GM21717 (cell line): ENCODE measurements around the gene AGR2.
"Not testable (repeated sequence)": the region's sequence is repeated elsewhere in the genome, so short reads cannot be mapped to it uniquely, and the experiment has no call there.

Source experiments
- ATAC-seq: cut with Tn5 transposase; IDR thresholded peaks from one replicate; pipeline ENCODE4 v1.9.1; 2021; ENCODE audit warnings: mild to moderate bottlenecking, moderate library complexity; ENCODE audit not compliant: unreplicated experiment

Gene AGR2

DNA sequence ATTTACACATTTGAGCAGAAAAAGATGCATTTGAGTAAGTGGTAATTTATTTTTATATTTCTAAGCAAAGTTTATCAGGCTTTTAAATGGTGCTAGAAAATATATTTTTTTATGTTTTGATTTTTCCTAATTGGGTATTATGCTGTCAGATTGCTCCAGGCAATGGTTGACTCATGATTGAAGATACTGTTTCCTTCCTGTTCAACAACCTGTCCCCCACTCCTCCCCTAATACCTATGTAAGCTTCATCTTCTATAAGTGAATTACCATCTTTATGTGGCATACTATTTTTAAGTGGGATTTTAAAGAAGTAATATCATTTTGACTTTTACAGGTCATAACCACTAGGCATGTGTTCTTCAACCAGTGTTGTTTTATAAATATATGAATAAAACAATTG is 29.8 kb downstream of the AGR2 start:
- ATAC-seq, result no peak

DNA sequence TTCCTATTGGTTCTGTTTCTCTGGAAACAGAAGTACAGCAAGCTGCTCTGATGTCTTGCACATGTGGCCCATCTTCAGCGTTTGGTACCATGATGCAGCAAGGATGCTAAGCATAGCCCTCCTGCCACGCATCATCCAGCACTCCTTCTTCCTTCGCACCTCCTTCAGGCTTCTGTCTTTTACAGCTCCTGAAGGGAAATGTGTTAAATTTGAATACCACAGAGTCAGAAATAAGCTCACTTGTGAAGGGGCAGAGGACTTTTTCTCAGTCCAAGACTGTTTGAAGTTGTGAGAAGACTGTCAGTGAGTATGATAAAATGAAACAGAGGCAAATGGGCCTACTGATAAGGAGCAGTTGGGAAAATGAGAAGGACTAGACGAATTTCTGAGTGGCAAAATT is 30.5 kb downstream of the AGR2 start:
- no peak for ATAC-seq

DNA sequence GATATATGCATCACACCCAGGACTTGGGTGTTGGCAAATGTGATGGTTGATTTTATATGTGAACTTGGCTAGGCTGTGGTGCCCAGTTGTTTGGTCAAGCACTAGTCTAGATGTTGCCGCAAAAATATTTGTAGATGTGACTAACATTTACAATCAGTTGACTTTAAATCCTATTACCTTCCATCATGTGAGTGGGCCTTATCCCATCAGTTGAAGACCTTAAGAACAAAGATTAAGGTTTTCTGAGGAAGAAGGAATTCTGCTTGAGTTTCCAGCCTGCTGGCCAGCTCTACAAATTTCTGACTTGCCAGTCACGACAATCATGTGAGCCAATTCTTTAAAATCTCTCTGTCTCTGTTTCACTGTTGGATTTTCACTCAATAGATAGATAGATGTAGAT is 30.9 kb downstream of the AGR2 start:
- ATAC-seq, result no peak

DNA sequence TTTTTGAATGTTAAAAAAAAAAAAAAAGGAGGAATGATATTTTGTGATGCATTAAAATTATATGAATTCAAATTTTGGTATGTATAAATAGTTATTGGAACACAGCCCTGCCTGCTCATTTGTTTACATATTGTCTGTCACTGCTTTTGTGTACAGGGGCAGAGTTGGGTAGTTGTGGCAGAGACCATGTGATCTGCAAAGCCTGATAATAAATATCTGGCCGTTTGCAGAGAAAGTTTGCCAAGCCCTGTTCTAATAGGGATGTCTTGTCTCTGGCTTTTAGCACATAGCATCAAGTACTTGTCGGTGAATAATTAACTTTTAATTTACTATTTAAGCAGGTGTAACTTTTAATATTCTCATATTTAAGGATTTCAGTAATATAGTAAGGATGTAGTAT is 31.5 kb downstream of the AGR2 start:
- ATAC-seq, result no peak

DNA sequence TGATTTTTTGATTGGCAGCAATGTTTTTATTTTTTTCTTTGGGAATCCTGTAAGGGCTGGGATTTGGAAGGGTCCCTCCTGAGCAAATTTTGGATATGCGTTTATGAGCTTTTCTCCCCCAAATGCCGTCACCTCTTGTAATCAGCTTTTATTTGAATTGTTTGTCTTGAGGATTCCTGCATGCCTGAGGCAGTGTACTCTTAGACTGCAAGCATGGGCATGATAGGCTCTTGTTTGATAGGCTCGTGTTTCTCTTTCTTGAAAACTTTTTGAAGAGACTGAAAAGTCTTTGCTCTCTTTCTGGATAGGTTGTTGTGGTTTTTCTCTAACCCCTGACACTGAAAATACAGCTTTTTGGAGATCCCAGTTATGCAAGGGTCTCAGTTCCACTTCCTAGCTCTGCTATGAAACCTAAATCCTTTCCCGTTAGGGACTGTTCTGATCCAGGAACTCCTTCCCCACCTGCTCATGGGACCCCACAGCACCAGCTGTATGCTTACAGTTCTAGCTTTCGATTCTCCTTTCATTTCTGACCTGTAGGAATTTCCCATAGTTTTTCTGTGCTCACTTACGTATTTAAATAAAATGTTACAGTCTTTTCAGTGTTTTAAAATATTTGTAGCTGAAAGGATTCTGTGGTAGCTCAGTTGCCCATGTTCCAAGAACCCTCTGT is 34.0 kb downstream of the AGR2 start:
- no peak for ATAC-seq

DNA sequence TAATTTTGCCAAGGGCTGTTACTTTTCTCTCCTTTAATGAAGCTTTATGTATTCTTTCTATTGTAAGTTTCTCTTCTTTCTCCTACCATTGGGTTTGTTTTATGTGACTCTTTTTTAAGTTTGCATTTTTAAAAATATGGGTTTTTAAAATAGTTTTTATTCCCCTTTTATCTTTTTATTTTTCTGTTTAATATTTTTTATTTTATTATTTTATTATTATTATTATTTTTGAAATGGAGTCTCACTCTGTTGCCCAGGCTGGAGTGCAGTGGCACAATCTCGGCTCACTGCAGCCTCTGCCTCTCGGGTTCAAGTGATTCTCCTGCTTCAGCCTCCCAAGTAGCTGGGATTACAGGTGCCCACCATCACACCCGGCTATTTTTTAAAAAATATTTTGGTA is 34.8 kb downstream of the AGR2 start:
- not testable (repeated sequence) for ATAC-seq

DNA sequence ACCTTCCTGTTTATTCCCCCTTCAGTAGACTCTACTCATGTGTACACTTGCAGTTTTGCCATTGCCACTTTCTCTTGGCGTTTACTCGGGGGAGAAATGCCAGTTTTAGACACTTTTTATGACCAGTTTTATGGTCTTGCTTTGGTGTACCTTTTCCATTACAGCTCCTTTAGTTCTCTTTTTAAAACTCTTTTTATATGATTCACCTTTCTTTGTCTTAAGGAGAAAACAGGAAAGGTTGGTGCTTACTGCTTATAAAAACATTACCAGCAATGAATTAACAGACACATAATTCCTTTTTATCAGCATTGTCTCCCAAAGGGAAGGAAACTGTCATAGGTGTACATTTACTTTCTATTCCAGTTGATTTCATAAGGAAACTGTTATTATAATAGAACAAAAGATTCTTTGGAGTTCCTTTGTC is 39.4 kb downstream of the AGR2 start:
- ATAC-seq, result no peak

DNA sequence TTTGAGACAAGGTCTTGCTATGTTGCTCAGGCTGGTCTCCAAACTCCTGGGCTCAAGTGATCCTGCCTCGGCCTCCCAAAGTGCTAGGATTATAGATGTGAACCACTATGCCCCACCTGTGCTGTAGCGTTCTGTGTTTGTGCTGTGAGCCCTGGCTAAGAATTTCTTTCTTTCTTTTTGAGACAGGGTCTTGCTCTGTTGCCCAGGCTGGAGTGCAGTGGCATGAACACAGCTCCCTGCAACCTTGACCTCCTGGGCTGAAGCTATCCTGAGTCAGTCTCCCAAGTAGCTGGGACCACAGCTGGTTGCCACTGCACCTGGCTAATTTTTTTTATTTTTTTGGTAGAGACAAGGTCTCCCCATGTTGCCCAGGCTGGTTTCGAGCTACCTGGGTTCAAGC is 39.9 kb downstream of the AGR2 start:
- no peak for ATAC-seq

DNA sequence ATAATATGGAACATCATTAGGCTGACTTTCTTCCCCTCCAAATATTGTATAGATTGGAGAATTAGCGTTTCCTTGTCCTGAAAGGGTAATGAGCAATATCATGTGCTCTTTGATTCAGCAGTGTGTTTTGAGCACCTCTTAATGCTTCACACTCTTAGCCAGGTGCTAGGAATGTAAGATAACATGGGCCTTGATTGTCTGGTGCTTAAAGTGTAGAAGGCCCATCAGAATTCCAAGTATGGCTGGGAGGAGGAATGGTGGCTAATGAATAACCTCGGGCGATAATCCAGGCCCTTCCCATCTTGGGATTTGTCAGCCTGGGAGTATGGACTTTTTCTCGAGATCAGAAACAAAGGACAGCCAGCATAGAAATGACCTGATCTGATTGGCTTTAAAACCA is 42.6 kb downstream of the AGR2 start:
- no peak for ATAC-seq

DNA sequence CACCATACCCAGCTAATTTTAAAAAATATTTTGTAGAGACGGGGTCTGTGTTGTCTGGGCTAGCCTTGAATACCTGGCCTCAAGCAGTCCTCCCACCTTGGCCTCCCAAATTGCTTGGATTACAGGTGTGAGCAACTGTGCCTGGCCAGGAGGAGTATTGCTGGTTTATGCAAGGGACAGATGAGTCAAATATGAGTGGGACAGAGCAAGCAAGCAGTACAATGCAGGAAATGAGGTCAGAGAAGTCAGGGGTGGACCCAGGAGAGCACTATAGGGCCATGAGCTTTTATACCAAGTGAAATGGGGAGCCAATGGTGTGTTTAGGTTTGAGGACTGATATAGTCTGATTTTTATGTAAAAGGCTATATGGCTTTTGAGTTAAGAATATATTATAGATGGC is 45.0 kb downstream of the AGR2 start:
- no peak for ATAC-seq

DNA sequence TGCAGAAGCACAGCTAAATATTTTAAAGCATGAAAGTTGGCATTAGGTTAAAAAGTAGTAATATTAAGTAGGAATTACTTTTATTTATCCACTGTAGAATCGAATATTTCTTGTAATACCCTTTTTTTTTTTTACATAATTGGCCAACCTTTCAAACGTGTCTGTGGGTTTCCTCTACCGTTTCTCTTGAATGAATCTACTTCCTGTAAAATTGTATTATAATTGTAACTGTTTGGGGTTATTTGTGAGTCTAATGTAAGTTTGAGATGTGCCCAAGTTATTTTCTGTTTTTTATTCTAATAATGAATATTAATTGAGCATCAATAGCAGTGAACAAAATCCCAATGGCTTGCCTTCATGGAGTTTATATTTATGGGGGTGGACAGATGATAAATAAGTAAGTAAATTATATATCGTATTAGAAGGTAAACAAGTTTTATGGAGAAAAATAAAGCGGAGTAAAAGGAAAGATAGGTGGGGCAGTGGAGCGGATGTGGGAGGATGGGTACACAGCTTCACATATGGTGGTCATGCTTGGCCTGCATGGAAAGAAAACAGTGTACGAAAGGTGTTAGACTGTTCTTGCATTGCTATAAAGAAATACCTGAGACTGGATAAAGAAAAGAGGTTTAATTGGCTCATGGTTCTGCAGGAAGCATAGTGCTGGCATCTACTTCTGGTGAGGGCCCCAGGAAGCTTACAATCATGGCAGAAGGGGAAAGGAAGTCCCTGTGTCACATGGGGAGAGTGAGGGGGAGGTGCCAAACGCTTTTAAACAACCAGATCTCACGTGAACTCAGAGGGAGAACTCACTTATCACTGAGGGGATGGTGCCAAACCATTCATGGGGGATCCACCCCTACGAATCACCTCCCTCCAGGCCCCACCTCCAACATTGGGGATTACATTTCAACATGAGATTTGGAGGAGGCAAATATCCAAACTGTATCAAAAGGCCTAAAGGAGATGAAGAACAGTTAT is 45.9 kb downstream of the AGR2 start:
- no peak for ATAC-seq

DNA sequence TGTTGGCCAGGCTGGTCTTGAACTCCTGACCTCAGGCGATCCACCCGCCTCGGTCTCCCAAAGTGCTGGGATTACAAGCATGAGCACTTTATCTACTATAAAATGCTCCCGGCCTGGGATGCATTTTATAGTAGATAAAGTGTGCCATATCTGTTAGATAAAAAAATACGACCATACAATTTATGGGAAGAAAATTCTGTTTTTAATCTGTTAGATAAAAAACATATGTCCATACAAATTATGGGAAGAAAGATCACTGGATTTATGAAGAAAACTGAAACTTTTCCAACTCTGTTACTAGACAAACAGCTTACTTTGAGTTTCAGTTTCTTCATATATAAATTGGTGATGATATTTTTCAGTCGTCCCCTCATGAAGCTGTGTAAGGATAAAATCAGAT is 46.8 kb downstream of the AGR2 start:
- no peak for ATAC-seq

DNA sequence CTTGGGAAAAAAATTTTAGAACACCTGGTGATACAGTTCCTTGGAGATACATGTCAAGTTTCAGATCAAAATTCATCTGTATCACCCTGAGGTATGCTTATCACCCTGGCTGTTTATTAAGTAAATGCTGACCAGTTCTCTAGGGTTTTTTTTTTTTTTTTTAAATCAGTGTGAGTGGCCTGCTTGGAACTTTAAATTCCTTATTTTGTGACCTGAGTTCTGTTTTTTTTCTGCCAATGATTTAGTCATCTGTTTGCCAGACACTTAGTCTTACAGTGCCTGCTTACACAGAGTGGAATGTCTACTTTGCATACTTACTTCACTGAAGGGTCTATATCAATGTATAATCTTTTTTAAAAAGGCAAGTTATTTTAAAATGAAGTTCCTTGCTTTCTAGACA is 49.4 kb downstream of the AGR2 start:
- no peak for ATAC-seq

DNA sequence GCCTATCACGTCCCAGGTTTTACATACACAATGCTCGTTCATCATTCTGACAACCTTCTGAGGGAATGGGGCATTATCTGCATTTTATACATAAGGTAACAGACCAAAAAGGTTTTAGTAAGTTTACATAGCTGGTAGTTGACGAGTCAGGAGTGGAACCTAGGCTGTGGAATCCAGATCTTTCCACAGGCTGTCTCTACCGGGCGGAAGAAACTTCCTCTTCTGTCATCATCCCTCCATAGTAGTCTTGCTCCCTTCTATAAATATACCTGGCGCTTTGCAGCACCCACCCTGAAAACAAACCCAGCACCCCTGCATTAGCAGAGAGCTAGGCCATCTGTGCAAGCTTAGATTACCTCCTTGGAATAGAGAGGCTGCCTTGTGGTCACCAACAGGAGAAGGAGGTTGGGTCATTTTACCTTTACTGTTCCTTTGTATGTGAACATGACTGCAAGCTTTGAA is 49.9 kb downstream of the AGR2 start:
- ATAC-seq, result no peak

DNA sequence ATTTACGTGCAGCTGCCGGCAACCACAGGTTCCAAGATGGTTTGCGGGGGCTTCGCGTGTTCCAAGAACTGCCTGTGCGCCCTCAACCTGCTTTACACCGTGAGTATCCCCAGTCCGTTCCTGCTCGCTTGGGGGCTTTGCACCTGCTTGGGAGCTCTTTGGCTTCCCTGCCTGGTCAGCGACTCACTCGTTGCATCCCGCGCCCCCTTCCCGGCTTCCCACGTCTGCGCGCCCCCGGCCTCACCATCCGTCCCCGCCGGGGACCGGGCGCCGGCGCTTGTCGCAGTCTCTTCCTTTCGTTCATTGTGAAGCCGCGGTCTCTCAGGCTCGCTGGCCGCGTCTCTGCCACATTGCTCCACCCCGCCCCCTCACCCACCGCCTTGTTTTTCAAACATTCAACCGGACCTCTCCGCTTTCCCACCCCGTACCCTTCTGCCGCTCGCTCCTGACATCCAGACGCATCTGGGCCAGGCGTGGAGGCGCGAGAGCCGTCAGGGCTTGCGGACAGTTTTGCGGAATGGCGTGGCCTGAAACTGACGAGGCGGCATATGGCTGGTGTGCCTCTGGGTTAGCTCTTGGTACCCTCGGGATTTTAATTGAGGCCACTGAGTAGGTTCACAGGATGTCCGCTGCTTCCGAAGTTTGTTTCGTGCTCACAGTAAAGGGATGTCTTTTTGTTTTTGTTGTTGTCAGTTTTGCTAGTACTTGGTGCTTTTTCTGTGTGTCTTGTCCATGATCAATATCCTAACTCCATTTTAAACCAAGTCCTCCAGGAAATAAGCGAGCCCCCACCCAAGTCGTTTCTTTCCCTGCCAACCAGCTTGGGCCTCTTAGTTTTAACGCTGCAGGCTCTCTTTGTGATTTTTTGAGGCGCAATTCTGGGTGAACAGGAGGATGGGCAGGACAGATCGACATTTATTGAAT is 50.6 kb downstream of the AGR2 start:
- no peak for ATAC-seq

DNA sequence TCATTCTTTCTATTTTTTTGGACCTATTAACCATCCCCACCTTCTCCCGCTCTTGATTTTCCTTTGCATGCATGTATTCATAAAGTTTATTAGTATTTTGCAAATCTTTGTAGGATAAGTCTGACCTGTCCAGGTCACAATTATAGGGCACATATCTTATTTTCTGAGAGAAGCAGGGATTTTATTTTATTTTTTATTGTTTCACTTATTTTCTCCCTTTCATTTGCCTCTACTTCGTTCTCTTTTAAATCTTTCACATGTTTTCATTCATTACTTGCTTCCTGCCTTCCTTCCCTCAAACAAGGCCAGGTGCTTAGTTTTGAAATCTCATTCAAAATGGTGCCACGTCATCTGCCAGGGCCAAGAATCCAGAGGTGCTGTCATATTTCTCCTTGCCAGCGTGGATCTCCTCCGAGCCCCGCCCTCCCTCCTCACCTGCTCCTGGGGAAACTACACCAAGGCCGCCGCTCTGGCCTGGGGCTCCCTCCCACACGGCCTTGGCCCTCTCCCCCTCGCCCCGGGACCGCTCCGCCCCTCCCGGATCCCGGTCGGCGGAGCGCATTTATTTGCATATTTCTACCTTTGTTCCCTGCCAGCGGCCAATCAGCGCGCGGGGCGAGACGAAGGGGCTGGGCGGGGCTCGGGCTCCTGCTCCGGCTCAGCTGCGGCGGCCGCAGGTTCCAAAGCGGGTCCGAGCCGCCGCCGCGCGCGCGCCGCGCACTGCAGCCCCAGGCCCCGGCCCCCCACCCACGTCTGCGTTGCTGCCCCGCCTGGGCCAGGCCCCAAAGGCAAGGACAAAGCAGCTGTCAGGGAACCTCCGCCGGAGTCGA is 51.5 kb downstream of the AGR2 start, which contains the start of gene TSPAN13:
Gene TSPAN13, plus strand, starts transcription at position 654 of the 830 bp plus-strand sequence. CDS start 213 bp downstream, outside the sequence.
- ATAC-seq, result peak; percentile 87

DNA sequence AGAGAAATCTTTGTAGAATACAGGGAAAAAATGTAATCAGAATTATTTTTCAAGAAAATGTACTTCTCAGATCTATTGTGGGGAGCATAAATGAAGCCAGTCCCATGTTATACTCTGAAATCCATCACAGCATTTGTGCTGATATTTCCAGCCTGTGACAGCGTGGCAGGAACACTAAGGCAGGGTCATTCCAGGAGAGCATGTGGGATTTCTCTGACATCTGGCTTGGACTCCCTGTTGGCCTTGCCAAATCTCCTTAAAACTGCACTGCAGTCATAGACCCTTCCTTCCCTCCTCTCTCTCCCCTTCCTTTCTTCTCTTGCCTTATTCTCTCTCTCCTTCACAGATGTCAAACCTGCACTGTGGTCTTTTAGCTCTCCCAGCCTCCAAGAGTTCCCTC is 57.7 kb downstream of the AGR2 start:
- ATAC-seq, result no peak

DNA sequence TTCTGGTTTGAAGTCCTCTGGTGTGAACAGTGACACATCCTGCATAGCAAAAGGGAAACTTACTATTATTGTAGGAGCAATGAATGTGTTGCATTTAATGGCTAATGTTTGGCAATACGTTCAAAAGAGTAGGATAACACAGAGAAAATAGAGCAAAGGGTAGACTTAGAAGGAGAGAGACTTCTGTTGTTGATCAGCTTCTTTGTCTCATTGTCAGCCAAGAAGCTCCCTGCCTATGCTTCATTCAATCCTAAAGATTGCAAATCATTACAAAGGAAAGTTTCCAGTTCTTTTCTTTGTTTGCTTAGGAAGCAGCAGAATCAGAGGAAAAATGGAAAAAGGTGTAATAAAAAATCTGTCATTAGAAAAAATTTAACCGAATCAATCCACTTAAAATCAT is 59.2 kb downstream of the AGR2 start:
- no peak for ATAC-seq

DNA sequence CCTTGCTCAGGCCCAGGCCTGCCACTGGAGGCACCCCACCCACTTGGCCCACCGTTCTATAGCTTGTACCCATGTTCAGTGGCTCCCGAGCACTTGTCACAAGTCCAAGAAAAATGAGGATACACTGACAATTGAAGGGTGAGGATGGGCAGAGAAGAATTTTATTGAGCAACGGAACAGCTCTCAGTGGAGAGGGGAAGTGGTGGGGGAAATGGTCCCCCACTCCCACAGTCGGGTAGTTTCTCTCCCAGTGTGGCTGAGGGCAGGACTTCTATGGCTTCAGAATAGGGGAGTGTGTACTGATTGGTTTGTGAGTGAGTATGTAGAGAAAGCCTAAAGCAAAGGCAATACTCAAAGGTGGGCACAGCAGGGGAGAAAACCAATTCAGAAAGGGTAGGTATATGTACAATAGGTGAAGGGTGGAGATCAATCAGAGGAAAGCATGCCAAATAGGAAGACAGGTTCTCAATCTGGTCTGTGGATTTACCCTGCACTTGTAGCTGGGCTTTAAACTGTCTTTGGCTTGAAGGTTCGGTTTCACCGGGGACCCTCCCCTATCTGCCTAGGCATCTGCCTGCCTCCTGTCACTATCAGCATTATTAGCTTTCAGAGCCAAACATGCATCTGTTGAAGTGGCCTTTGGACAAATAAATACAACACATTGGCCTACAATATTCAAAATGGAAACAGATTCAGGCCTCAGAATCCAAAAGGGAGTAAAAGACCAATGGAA is 60.1 kb downstream of the AGR2 start:
- ATAC-seq, result no peak
